ENCODE results near the gene CACNA1A. TPM values are rescaled to one million over a fixed set of nuclear protein-coding genes. Genes with fewer than 3 reads are reported as not detected.

The CACNA1A gene
- total RNA-seq, 1 donor from 2014 or later: 190 TPM

GRCh38 chr19:13255719-13256059, 250.6 kb downstream of the CACNA1A start:
- Mint-ChIP-seq H3K4me3 (ENCODE audit: unreplicated experiment) (no peak overlapping the region), H3K27me3 (ENCODE audit: unreplicated experiment) (peaks cover 9% of the 10 kb centered on the region), H3K27ac (ENCODE audit: unreplicated experiment) (no peak overlapping the region), H3K9me3 (ENCODE audit: unreplicated experiment) (peaks cover 6% of the 10 kb centered on the region), H3K36me3 (ENCODE audit: unreplicated experiment) (peaks cover 20% of the 10 kb centered on the region), H3K4me1 (ENCODE audit: low read depth, unreplicated experiment) (no peaks in the 10 kb centered on the region)
- TF ChIP-seq, protein P1, sequence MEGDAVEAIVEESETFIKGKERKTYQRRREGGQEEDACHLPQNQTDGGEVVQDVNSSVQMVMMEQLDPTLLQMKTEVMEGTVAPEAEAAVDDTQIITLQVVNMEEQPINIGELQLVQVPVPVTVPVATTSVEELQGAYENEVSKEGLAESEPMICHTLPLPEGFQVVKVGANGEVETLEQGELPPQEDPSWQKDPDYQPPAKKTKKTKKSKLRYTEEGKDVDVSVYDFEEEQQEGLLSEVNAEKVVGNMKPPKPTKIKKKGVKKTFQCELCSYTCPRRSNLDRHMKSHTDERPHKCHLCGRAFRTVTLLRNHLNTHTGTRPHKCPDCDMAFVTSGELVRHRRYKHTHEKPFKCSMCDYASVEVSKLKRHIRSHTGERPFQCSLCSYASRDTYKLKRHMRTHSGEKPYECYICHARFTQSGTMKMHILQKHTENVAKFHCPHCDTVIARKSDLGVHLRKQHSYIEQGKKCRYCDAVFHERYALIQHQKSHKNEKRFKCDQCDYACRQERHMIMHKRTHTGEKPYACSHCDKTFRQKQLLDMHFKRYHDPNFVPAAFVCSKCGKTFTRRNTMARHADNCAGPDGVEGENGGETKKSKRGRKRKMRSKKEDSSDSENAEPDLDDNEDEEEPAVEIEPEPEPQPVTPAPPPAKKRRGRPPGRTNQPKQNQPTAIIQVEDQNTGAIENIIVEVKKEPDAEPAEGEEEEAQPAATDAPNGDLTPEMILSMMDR (IDR thresholded peaks at IDR 0.05; ENCODE audit: partially characterized antibody, unreplicated experiment): no peak
- DNase-seq: no peak

DNA sequence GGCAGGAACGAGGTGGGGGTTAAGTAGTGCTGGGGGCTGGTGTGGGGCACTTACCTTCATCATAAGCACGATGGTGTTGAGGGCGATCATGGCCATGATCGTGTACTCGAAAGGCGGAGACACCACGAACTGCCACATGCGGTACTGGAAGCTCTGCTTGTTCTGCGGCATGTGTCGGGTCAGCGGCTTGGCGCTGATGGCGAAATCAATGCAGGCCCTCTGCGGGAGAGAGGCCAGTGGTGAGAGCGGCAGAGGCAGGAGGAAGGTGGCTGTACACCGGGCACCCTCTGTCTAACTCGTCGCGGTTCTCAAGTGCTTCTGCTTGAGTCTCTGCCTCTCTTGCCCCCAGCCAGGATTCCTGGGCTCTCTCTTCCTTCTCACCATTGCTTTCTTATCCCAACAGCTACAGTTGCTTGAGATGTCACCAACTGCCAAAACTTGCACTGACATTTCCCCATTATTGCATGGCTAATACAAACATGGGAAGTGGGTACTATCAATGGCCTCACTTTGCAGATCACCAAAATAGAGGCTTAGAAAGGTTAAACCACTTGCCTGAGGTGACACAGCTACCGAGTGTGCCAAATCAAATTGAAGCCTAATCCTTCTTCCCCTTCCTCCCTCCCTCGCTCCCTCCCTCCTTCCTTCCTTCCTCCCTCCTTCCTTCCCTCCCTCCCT, 251.1 kb downstream of the CACNA1A start:
- Mint-ChIP-seq H3K27me3 (ENCODE audit: unreplicated experiment) (peaks cover 9% of the 10 kb centered on the region), H3K4me1 (ENCODE audit: low read depth, unreplicated experiment) (no peaks in the 10 kb centered on the region), H3K27ac (ENCODE audit: unreplicated experiment) (no peak overlapping the region), H3K36me3 (ENCODE audit: unreplicated experiment) (peaks cover 20% of the 10 kb centered on the region), H3K9me3 (ENCODE audit: unreplicated experiment) (peaks cover 6% of the 10 kb centered on the region), H3K4me3 (ENCODE audit: unreplicated experiment) (no peak overlapping the region)
- no peak for DNase-seq
- TF ChIP-seq, protein P1 (IDR thresholded peaks at IDR 0.05; ENCODE audit: partially characterized antibody, unreplicated experiment): no peak

GRCh38 chr19:13252569-13253335, 253.5 kb downstream of the CACNA1A start:
- Mint-ChIP-seq H3K27me3 (ENCODE audit: unreplicated experiment) (peaks cover 8% of the 10 kb centered on the region), H3K9me3 (ENCODE audit: unreplicated experiment) (peaks cover 3% of the 10 kb centered on the region), H3K27ac (ENCODE audit: unreplicated experiment) (no peak overlapping the region), H3K36me3 (ENCODE audit: unreplicated experiment) (peaks cover 24% of the 10 kb centered on the region), H3K4me1 (ENCODE audit: low read depth, unreplicated experiment) (no peaks in the 10 kb centered on the region), H3K4me3 (ENCODE audit: unreplicated experiment) (no peak overlapping the region)
- DNase-seq: no peak
- TF ChIP-seq, protein P1 (IDR thresholded peaks at IDR 0.05; ENCODE audit: partially characterized antibody, unreplicated experiment): no peak

DNA sequence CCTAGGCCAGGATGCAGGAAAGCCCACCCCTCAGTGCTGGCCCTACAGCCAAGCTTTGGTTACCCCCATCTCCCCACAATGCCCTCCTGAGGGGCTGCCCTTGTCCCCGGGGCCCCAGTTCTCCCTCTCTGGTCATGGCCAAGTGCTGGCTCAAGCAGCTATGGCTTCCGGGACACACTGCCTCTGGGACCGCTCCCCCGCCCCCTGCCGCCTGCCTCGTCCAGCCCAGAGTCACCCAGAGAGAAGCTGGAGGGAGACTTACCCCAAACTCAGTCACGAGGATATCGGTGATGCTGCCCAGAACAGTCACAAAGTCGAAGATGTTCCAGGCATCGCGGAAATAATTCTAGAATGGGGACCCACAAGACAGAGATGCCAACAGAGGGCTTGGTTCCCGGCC, 261.4 kb downstream of the CACNA1A start:
- Mint-ChIP-seq H3K27ac (ENCODE audit: unreplicated experiment) (no peak overlapping the region), H3K9me3 (ENCODE audit: unreplicated experiment) (peaks cover 2% of the 10 kb centered on the region), H3K4me1 (ENCODE audit: low read depth, unreplicated experiment) (no peaks in the 10 kb centered on the region), H3K4me3 (ENCODE audit: unreplicated experiment) (no peak overlapping the region), H3K27me3 (ENCODE audit: unreplicated experiment) (peaks cover 9% of the 10 kb centered on the region), H3K36me3 (ENCODE audit: unreplicated experiment) (peaks cover 5% of the 10 kb centered on the region)
- TF ChIP-seq, protein P1 (IDR thresholded peaks at IDR 0.05; ENCODE audit: partially characterized antibody, unreplicated experiment): no peak
- DNase-seq: no peak
